ENCODE data around the gene PACRG. TPM values are rescaled to one million over a fixed set of nuclear protein-coding genes. Genes with fewer than 3 reads are reported as not detected.

The PACRG gene
- polyA plus RNA-seq, 1 of the 3 experiments (the other 2 are of a cell fraction), result 0.56 TPM

DNA sequence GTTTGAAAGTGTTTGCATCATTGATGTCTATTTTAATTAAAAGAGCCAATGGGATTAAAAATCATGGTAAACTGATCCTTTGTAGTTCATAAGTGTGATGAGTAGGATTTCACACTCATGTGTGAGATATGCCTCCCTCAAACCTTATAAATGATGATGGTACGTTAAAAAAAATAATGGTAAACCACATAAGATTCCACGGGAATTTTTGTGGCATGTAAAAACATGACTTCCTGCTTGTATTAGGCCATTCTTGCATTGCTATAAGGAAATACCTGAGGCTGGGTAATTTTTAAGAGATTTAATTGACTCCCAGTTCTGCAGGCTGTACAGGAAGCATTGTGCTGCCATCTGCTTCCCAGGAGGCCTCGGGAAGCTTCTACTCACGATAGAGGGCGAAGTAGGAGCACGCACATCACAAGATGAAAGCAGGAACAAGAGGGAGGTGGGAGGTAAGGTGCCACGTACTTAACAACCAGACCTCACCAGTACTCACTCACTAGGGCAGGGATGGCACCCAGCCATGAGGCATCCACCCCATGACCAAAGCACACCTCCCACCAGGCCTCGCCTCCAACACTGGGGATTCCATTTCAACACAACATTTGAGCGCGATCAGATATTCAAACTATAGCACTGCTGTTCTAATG, 499.2 kb downstream of the PACRG start:
- Histone ChIP-seq H3K27ac (ENCODE audit: low read depth in 2 of 2, low read length in 1 of 2) (no peak overlapping the region), H3K27me3 (ENCODE audit: insufficient read depth) (no peaks in the 10 kb centered on the region), H3F3A (replicated peaks; ENCODE audit: insufficient read depth) (no peaks in the 10 kb centered on the region), H3K4me1 (ENCODE audit: control insufficient read depth in 1 of 2, insufficient read depth in 2 of 2, low read depth in 1 of 2, low read length in 1 of 2) (no peaks in the 10 kb centered on the region), H3K4me3 (ENCODE audit: low read depth in 2 of 2, low read length in 1 of 2) (no peak overlapping the region), H4K20me1 (ENCODE audit: insufficient read depth) (no peaks in the 10 kb centered on the region), H2AFZ (ENCODE audit: low read depth) (no peak overlapping the region), H3K9ac (no peak overlapping the region), H3K79me2 (ENCODE audit: insufficient read depth) (no peaks in the 10 kb centered on the region), H3K4me2 (no peak overlapping the region), H3K9me3 (no peaks in the 10 kb centered on the region), H3K36me3 (replicated peaks in 1 of 2; ENCODE audit: control insufficient read depth in 1 of 2, insufficient read depth in 2 of 2, low read length in 1 of 2) (no peaks in the 10 kb centered on the region), H3K9me2 (no peaks in the 10 kb centered on the region)
- ChIA-PET POLR2A (no interaction called here), CTCF (no interaction called here)
- TF ChIP-seq RFX5 (IDR thresholded peaks at IDR 0.05; ENCODE audit: low read length), result no peak
- TF ChIP-seq, protein P1, sequence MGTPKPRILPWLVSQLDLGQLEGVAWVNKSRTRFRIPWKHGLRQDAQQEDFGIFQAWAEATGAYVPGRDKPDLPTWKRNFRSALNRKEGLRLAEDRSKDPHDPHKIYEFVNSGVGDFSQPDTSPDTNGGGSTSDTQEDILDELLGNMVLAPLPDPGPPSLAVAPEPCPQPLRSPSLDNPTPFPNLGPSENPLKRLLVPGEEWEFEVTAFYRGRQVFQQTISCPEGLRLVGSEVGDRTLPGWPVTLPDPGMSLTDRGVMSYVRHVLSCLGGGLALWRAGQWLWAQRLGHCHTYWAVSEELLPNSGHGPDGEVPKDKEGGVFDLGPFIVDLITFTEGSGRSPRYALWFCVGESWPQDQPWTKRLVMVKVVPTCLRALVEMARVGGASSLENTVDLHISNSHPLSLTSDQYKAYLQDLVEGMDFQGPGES (IDR thresholded peaks at IDR 0.05; ENCODE audit: low read depth, low read length), result no peak
- no peak for TF ChIP-seq NFIC (IDR thresholded peaks at IDR 0.05; ENCODE audit: borderline replicate concordance)
- no peak for TF ChIP-seq MEF2A (IDR thresholded peaks at IDR 0.05; ENCODE audit: borderline replicate concordance, low read depth)
- TF ChIP-seq ELF1 (IDR thresholded peaks at IDR 0.05), result no peak
- TF ChIP-seq, protein P2, sequence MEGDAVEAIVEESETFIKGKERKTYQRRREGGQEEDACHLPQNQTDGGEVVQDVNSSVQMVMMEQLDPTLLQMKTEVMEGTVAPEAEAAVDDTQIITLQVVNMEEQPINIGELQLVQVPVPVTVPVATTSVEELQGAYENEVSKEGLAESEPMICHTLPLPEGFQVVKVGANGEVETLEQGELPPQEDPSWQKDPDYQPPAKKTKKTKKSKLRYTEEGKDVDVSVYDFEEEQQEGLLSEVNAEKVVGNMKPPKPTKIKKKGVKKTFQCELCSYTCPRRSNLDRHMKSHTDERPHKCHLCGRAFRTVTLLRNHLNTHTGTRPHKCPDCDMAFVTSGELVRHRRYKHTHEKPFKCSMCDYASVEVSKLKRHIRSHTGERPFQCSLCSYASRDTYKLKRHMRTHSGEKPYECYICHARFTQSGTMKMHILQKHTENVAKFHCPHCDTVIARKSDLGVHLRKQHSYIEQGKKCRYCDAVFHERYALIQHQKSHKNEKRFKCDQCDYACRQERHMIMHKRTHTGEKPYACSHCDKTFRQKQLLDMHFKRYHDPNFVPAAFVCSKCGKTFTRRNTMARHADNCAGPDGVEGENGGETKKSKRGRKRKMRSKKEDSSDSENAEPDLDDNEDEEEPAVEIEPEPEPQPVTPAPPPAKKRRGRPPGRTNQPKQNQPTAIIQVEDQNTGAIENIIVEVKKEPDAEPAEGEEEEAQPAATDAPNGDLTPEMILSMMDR (IDR thresholded peaks at IDR 0.05), result no peak
- TF ChIP-seq FOXM1 (IDR thresholded peaks at IDR 0.05; ENCODE audit: low read depth), result no peak
- TF ChIP-seq, protein P3, sequence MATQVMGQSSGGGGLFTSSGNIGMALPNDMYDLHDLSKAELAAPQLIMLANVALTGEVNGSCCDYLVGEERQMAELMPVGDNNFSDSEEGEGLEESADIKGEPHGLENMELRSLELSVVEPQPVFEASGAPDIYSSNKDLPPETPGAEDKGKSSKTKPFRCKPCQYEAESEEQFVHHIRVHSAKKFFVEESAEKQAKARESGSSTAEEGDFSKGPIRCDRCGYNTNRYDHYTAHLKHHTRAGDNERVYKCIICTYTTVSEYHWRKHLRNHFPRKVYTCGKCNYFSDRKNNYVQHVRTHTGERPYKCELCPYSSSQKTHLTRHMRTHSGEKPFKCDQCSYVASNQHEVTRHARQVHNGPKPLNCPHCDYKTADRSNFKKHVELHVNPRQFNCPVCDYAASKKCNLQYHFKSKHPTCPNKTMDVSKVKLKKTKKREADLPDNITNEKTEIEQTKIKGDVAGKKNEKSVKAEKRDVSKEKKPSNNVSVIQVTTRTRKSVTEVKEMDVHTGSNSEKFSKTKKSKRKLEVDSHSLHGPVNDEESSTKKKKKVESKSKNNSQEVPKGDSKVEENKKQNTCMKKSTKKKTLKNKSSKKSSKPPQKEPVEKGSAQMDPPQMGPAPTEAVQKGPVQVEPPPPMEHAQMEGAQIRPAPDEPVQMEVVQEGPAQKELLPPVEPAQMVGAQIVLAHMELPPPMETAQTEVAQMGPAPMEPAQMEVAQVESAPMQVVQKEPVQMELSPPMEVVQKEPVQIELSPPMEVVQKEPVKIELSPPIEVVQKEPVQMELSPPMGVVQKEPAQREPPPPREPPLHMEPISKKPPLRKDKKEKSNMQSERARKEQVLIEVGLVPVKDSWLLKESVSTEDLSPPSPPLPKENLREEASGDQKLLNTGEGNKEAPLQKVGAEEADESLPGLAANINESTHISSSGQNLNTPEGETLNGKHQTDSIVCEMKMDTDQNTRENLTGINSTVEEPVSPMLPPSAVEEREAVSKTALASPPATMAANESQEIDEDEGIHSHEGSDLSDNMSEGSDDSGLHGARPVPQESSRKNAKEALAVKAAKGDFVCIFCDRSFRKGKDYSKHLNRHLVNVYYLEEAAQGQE (IDR thresholded peaks at IDR 0.05; ENCODE audit: low read depth, low read length), result no peak
- no peak for TF ChIP-seq FOSL2 (IDR thresholded peaks at IDR 0.05; ENCODE audit: borderline replicate concordance, low read depth)
- TF ChIP-seq GABPA (IDR thresholded peaks at IDR 0.05; ENCODE audit: low read depth), result no peak
- TF ChIP-seq, protein P4, sequence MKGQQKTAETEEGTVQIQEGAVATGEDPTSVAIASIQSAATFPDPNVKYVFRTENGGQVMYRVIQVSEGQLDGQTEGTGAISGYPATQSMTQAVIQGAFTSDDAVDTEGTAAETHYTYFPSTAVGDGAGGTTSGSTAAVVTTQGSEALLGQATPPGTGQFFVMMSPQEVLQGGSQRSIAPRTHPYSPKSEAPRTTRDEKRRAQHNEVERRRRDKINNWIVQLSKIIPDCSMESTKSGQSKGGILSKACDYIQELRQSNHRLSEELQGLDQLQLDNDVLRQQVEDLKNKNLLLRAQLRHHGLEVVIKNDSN (IDR thresholded peaks at IDR 0.05; ENCODE audit: borderline replicate concordance, low read depth), result no peak
- TF ChIP-seq SMC3 (IDR thresholded peaks at IDR 0.05; ENCODE audit: low read depth, low read length), result no peak
- no peak for TF ChIP-seq SIN3A (IDR thresholded peaks at IDR 0.05; ENCODE audit: borderline replicate concordance, low read depth, low read length)
- no peak for TF ChIP-seq EZH2phosphoT487 (IDR thresholded peaks at IDR 0.05; ENCODE audit: borderline replicate concordance, low read depth)
- no peak for TF ChIP-seq EP300 (IDR thresholded peaks at IDR 0.05; ENCODE audit: borderline replicate concordance in 1 of 2, low read depth in 1 of 2, low read length in 1 of 2)
- no peak for TF ChIP-seq RXRA (IDR thresholded peaks at IDR 0.05; ENCODE audit: borderline replicate concordance, low read depth)
- no peak for TF ChIP-seq TAF1 (IDR thresholded peaks at IDR 0.05; ENCODE audit: borderline replicate concordance, low read depth, low read length)
- TF ChIP-seq TCF12 (IDR thresholded peaks at IDR 0.05), result no peak
- DNase-seq, result no peak
- WGBS (ENCODE audit: low lambda C conversion rate), result 65% methylated on average over 10 of the region's 10 CpGs
